Activated gamma-delta T cell (primary cell): ENCODE data around the gene ZBTB20.

Experiments
- DNase-seq: peaks from one replicate; lab custom pipeline; 2025; lab: John Stamatoyannopoulos, UW

Gene ZBTB20

DNA sequence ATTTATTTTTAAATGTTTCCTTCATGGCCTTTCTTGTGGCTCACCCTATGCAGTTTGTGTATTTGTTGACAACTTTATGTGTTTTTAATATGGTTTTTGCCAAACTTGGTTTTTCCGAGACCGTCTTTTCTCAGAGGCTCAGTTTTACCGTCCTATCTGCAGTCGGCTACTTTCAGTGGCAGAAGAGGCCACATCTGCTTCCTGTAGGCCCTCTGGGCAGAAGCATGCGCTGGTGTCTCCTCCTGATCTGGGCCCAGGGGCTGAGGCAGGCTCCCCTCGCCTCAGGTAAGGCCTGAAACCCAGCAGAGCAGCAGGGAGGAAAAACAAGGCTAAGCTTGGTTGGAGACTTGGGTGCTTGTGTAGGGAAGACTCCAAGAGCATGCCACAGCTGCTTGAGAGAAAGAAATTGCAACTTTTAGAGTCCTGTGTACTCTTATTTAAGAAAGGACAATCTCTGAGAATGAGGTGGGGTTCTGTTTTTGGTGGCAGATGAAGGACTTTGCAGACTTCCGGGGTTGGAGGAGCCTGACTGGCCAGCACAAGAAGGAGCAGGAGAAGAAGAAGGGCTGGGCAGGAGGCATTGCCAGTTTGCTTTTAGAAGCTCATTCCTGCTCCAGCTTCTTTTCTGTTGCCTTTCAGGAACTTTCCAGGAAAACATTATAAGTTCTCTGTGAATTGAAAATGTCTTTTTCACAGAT, 853.1 kb downstream of the ZBTB20 start, which contains the start of gene TIGIT:
Gene TIGIT, plus strand, starts transcription at position 191 of the 698 bp plus-strand sequence. Its CDS starts 34 bp downstream, at position 225.
- DNase-seq, result no peak

- DNase-seq, result peak; percentile 71
Observed at GRCh38 chr3:114290911-114291901, 855.9 kb downstream of the ZBTB20 start.

DNA sequence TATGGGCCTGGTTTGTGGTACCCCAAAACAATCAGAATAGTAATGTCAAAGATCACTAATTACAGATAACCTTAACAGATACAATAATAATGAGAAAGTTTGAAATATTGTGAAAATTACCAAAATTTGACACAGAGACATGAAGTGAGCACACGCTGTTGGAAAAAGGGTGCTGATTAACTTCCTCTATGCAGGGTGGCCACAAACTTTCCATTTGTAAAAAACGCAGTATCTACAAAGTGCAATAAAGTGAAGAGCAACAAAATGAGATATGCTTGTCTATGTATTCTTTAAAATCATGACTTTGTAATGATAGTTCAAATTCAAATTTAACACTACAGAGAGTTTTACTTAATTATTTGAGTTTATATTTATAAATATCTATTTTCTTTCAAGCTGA, 860.8 kb downstream of the ZBTB20 start:
- no peak for DNase-seq

DNA sequence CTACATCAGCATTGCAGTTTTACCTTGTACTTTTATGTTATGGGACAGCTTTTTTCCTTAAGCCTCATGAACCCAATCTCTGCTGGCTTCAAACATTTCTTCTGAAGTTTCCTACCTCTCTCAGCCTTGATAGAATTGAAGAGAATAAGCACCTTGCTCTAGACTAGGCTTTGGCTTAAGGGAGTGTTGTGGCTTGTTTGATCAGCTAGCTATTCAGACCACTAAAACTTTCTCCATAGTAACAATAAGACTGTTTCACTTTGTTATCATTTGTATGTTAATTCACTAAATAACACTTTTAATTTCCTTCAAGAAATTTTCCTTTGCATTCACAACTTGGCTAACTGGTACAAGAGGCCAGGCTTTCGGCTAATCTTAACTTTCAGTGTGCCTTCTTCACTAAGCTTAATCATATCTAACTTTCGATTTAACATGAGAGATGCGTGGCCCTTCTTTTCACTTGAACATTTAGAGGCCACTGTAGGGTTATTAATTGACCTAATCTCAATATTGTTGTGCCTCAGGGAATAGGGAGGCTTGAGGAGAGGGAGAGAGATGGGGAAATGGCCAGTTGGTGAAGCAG, 861.3 kb downstream of the ZBTB20 start:
- DNase-seq, result no peak

DNA sequence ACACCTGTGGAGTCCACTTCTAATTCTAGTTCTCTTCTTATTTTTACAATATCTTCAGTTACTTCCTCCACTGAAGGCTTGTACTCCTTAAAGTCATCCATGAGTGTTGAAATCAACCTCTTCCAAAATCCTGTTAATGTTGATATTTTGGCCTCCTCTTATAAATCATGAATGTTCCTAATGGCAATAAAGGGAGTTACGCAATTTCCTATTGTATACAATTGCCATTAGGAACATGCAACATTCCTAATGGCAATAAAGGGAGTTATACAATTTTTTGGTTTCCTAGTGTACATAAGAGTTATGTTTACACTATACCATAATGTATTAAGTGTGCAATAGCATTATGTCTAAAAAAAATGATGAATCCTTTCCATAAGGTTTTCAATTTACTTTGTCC, 862.4 kb downstream of the ZBTB20 start:
- no peak for DNase-seq
